ENCODE measurements around the gene IFT52. TPM values are rescaled to one million over a fixed set of nuclear protein-coding genes. Genes with fewer than 3 reads are reported as not detected.
"Not testable (repeated sequence)": the region's sequence is repeated elsewhere in the genome, so short reads cannot be mapped to it uniquely, and the experiment has no call there.

IFT52 gene
- total RNA-seq, 1 donor from 2014 or later: 15.3 TPM

- ATAC-seq: not testable (repeated sequence)
These were observed 61.0 kb downstream of the IFT52 start for GRCh38 chr20:43651650-43652184.

DNA sequence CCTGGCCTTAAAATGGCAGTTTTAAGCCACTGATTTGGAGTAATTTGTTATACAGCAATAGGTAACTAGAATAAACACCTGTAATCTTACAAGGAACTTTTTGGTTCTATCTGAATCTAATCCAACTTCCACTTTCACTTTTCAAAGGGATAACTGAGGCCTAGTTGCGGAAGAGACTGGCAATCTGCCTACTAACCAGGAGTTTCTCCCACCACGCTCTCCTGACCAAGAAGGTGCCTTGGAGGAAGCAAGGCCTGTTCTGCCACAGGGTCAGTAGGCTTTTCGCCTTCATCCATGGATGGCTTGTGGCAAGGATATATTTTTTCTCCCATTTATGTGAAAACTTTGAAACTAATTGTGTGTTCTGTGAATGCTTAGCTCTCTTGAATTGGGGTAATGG, 63.2 kb downstream of the IFT52 start:
- no peak for ATAC-seq

- ATAC-seq: not testable (repeated sequence)
These were observed 64.4 kb downstream of the IFT52 start for GRCh38 chr20:43655176-43655575.

DNA sequence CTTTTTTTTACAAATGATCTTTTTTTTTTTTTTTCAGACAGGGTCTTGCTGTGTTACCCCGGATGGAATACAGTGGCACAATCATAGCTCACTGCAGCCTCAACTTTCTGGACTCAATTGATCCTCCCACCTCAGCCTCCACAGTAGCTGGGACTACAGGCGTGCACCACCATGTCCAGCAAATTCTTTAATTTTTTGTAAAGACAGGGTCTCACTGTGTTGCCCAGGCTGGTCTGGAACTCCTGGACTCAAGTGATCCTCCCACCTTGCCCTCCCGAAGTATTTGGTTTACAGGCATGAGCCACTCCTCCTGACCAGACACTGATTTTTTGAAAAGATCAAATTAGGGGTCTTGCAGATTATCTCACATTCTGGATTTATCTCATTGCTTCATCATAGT, 65.2 kb downstream of the IFT52 start:
- ATAC-seq: no peak

- no peak for ATAC-seq
These were observed 67.5 kb downstream of the IFT52 start for GRCh38 chr20:43658069-43658722.

GRCh38 chr20:43658723-43659419, 68.1 kb downstream of the IFT52 start:
- ATAC-seq: no peak

DNA sequence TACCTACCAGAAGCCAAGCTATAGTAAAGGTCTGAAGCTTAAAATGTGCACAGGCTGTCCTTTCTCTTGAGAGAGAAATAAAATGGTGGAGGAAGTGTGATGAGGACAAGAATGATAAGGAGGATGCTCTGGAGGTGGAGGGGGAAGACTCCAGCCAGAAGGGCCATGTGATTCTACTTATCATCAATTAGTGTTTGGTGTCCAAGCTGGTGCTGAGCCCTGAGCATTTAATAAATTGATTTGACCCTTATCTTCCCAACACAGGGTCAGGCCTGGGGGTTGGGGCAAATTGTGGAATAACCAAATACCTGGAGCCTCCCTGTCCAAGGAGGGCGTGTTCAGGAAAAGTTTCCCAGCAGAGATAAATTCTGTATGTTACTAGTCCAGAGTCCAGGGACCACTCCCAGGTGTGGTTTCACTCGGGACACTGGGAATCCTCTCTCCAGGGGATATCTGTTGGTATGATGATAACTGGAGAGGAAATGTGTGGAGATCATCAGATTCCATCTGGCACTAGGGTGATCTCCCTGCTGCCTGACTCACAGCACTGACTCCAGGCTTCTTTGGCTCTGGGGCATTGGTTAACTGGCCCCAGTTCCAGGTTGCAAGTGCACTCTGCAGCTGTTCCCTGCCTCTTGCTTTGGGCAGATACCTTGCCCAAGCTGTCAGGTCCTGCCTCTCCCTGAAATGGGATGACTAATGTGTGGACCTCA, 72.4 kb downstream of the IFT52 start:
- peak; percentile 48 for ATAC-seq

DNA sequence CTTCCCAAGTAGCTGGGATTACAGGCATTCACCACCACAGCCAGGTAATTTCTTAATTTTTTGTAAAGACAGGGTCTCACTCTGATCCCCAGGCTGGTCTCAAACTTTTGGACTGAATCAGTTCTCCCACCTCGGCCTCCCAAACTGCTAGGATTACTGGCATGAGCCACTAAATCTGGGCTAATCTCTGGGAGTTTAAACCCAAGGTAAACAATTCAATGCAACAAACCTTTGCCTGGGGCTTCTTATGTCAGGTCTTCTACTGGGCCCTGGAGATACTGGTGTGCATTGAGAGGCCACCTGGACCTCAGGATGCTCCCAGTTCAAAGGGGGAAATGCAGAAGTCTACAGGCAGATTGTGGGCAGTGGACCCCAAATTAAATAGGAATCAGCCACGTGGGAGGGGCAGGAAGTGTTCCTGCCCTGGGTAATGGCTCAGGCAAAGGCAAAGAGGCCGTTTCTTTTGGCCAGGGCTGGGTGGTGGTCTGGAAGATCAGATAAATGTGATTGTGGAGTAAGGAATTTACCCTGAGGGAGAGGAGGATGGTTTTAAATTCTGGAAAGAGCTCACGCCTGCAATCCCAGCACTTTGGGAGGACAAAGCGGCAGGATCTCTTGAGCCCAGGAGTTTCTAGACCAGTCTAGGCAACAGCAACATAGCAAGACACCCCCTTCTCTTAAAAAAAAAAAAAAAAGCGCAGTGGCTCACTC, 74.9 kb downstream of the IFT52 start:
- no peak for ATAC-seq

DNA sequence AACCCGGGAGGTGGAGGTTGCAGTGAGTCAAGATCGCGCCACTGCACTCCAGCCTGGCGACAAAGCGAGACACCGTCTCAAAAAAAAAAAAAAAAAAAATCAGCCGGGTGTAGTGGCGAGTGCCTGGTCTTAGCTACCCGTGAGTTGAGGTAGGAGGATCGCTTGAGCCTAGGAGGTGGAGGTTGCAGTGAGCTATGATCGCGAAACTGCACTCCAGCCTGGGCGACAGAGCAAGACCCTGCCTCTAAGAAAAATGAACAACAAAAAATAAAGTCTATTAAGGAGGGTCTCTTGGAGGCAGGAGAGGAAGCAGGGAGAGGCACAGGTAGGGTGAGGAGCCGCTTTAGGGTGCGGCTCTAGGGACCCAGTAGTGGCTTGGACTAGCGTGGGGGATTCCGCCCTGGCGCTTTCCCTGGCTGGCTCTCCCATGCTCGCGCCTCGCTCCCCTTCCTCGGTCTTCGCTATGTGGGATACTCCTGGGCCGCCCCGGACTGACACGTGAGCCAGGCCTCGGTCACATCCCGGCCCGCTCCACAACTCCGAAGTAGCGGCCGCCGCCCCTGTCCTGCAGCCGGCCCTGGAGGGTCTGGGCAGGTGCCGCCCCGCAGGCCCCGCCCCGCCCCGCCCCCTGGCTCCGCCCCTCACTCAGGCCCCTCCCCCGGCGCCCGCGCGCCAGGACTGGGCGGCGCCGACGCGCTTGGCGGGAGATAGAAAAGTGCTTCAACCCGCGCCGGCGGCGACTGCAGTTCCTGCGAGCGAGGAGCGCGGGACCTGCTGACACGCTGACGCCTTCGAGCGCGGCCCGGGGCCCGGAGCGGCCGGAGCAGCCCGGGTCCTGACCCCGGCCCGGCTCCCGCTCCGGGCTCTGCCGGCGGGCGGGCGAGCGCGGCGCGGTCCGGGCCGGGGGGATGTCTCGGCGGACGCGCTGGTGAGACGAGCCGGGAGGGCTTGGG, 75.9 kb downstream of the IFT52 start, which contains the start of gene MYBL2:
MYBL2 (plus strand) TSS at position 739 of the 953 bp plus-strand sequence; CDS start at position 909, 170 bp downstream.
- ATAC-seq: peak; percentile 86

DNA sequence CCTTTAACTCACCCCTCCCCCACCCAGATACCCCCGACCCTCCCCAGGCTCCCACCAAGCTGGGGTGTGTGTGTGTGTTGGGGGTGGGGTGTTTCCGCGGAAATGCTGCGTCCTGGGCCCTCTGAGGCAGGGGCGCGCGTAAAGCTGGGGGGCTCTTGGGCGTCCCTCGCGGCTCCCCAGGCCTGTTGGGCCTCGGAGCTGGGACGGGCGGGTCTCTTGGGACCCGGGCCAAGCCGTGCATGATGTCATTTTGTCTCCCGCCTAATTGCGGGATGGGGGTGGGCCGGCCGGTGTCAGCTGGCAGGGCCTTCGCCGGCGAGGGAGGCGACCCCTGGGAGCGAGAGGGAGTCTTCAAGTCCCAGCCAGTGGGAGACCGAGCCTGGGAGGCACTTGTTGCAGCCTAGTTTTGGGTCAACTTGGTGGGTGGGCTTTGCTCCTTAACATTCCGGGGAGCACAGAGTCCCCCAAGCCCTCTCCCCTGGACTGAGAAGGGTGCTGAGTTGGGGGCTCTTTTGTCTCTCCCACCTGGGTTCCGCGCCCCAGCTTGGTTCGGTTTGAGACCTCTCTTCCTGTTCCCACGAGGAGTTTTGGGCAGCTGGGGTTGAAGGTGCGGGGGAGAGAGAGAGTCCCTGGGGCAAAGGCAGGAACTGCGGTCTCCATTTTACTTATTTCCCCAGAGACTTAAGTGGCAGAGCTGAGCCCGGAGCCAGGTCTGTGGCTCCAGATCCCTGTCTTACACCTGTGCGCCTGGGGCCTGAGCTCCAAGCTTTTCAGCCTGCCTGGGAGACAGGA, 76.8 kb downstream of the IFT52 start:
- peak; percentile 15 for ATAC-seq

- no peak for ATAC-seq
These were observed 78.6 kb downstream of the IFT52 start for GRCh38 chr20:43669332-43669731.

DNA sequence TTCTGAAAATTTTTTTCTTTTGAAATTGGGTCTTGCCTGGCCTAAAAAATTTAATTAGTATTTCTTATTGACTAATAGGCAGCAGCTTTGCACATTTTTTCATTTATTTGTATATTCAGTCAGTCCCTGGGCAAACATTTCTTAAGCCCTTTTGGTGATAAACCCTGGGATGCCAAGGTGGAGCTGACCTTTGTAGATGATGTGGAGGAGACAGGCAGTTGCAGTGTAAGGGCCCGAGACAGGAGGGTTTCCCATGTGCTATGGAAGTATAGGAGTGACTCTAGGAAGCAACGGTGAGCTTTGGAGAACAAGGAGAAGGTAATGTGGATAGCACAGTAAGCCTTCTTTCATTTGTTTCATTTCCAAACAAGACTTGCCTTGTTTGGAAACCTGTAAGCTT, 79.7 kb downstream of the IFT52 start:
- ATAC-seq: no peak

- no peak for ATAC-seq
These were observed 85.6 kb downstream of the IFT52 start for GRCh38 chr20:43676368-43676767.

GRCh38 chr20:43680981-43681380, 90.2 kb downstream of the IFT52 start:
- ATAC-seq: no peak

DNA sequence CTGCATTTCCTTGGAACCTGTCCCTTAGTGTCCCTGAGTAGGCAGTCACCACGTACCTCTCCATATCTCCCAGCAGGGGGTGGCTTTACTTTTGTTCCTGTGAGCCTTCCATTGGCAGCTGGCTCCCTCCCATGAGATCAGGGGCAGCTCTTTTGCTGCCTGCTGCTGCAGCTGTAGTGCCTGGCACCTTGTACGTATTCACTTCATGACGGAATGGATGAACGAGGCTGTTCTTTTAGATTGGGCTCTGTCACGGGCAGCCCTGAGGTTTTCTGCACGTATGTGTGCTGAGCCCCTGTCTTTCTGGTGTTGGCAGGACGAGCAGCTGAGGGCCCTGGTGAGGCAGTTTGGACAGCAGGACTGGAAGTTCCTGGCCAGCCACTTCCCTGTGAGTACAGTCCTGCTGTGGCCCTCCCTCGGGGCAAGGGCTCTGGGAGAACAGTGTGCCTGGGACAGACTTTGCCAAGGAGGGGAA, 90.8 kb downstream of the IFT52 start:
- ATAC-seq: peak; percentile 16

DNA sequence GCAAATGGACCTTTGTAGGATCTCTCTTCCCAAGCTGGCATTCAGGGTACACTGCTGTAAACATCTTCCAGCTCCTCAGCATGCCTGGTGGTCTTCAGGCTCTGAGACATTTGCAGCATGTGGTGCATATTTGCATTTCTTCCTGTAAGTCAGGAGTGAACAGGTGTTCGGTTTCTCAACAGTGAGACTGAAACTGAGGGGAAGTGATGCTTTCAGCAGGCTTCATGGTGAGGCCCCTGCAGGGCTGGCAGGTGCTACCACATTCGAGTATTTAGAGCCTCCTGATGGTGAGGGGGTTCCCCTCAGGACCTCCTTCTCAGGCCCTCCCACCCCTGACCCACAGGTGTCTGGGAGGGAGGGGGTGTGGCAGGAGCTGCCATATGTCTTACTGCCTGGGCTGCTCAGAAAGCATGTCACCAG, 91.3 kb downstream of the IFT52 start:
- ATAC-seq: peak; percentile 80

DNA sequence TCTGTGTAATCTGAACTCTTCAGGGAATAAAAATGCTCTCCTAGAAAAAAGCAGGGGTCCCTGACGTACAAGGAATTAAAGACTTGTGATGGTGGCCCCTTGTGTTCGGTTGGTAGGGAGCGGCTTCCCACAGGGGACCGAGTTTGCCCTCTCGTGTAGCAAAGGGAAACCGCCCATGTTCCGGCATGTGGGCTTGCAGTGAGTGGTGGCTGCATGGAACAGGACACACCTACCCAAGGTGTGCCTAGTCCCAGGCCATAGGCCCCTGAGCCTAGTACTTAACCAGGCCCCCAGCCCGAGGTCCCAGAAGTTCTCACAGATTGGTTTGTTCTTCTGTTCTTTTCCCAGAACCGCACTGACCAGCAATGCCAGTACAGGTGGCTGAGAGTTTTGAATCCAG, 91.7 kb downstream of the IFT52 start:
- peak; percentile 28 for ATAC-seq

GRCh38 chr20:43686820-43687219, 96.1 kb downstream of the IFT52 start:
- no peak for ATAC-seq

DNA sequence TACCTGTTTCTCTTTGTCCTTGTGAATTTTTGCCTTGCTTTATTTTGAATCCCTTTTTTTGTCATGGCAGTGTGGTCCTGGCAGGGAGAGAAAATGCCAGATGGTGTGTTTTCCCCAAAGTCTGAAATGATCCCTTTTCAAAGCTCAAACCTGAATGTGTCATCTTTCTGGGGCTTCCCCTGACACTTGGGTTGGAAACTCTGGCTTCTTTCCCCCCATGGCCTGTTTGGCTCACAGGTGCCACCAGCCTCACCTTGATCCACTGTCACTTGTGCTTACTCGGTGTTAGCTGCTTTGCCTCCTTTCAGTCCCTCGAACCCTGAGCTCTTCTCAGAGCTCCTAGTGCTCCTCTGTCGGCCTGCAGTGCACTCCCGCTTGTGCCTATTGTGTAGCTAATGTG, 98.4 kb downstream of the IFT52 start:
- ATAC-seq: no peak

DNA sequence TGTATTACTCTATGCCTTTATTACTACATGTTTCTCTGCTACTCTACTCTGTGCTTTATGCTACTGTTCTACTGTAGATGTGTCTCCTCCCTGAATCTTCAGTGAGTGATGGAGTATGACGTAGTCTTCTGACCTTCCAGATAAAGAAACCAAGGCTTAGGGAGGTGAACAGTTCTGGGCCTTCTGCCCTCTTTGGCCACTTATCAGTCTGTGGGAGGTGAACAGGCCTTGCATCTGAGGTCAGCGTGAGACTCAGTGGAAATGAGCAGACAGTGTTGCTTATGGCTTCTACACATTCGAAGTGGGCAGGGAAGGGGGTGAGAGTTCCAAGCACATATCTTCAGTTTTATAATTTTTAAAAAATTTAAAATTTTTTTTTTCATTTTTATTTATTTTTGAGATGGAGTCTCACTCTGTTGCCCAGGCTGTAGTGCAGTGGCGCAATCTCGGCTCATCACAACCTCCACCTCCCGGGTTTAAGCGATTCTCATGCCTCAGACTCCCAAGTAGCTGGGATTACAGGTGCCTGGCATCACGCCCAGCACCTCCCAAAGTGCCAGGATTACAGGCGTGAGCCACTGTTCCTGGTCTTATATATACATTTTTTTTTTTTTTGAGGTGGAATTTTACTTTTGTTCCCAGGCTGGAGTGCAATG, 100.3 kb downstream of the IFT52 start:
- ATAC-seq: no peak
